ENCODE results near the gene RASL12. TPM values are rescaled to one million over a fixed set of nuclear protein-coding genes. Genes with fewer than 3 reads are reported as not detected.
"Not testable (repeated sequence)": the region's sequence is repeated elsewhere in the genome, so short reads cannot be mapped to it uniquely, and the experiment has no call there.

The RASL12 gene
- total and polyA plus RNA-seq, 7 donors = 1.8 to 102 (median 29.1) TPM

DNA sequence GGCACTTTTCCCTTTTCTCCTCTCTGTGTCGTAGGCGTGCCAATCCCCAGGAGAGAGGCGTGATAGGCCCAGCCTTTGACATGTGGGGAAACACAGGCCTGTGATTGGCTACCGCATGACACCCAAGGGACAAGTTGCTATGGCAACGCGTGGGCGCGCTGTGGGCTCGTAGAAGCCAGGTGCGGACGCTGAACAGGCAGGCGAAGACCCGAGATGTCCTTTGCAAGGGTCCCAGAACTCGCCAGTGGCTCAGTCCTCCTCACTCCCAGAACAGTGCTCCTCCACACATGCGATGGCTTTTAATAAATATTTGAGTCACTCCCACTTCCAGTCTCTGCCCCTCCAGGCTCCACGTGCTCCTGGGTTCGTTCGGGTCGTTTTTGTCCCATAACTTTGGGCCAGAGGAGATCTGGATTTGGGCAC is 18.4 kb downstream of the RASL12 start:
- 8 to 18% methylated on average over 19 of the region's 19 CpGs for WGBS, 2 donors
- Histone ChIP-seq H3K4me3 (peak overlapping the region in 3 of 4 donors; percentile 13 to 35 (median 27)), H3K27me3 (no peaks in the 10 kb centered on the region), H3K36me3 (peaks cover 0 to 16% (median 5%) of the 10 kb centered on the region in 4 donors), H3K4me1 (peaks cover 0 to 20% (median 18%) of the 10 kb centered on the region in 4 donors), H3K27ac (peak overlapping the region in 1 of 4 donors; percentile 54), H3K9me3 (no peaks in the 10 kb centered on the region)
- TF ChIP-seq POLR2A (IDR thresholded peaks at IDR 0.05) (no peak), POLR2AphosphoS5 (IDR thresholded peaks at IDR 0.05) (no peak), EP300 (IDR thresholded peaks at IDR 0.05) (no peak)
- TF ChIP-seq, protein P1, sequence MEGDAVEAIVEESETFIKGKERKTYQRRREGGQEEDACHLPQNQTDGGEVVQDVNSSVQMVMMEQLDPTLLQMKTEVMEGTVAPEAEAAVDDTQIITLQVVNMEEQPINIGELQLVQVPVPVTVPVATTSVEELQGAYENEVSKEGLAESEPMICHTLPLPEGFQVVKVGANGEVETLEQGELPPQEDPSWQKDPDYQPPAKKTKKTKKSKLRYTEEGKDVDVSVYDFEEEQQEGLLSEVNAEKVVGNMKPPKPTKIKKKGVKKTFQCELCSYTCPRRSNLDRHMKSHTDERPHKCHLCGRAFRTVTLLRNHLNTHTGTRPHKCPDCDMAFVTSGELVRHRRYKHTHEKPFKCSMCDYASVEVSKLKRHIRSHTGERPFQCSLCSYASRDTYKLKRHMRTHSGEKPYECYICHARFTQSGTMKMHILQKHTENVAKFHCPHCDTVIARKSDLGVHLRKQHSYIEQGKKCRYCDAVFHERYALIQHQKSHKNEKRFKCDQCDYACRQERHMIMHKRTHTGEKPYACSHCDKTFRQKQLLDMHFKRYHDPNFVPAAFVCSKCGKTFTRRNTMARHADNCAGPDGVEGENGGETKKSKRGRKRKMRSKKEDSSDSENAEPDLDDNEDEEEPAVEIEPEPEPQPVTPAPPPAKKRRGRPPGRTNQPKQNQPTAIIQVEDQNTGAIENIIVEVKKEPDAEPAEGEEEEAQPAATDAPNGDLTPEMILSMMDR (IDR thresholded peaks at IDR 0.05) = no peak
- peak; percentile 94 for DNase-seq
- intact Hi-C loops (cut with DNase I) = no loop called here

DNA sequence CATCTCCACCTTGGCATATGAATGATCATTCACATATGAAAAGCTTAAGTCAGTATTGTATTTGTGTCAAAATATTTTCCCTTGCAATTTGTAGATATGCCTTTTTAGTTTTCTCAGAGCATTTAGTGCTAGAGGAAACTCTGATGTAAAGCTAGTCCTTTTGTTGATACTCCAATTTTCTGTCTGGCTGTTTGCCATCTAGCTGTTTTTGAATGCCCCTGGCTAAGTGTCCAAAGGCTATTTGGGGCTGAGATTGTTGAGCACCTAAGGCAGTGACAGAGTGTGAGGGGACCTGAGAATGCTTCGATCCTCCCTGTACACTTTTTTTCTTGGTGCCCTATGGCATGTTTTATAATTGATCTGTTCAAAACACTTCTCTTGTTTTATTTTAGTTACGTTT is 19.6 kb downstream of the RASL12 start:
- peak overlapping the region in 1 of 4 donors; percentile 27 for H3K27ac ChIP-seq
- H3K9me3 ChIP-seq = no peaks in the 10 kb centered on the region
- whole genome bisulfite sequencing, 2 donors = 82% methylated on average over 2 of the region's 2 CpGs
- no peak for DNase-seq
- intact Hi-C loops (cut with DNase I) = no loop called here
- H3K36me3 ChIP-seq = peaks cover 0 to 5% (median 0%) of the 10 kb centered on the region in 4 donors
- TF ChIP-seq POLR2AphosphoS5 (IDR thresholded peaks at IDR 0.05) (no peak), EP300 (IDR thresholded peaks at IDR 0.05) (no peak)
- TF ChIP-seq, protein P1 (IDR thresholded peaks at IDR 0.05) = no peak
- no peak overlapping the region for H3K4me3 ChIP-seq
- peaks cover 0 to 23% (median 14%) of the 10 kb centered on the region in 4 donors for H3K4me1 ChIP-seq
- H3K27me3 ChIP-seq = no peaks in the 10 kb centered on the region

DNA sequence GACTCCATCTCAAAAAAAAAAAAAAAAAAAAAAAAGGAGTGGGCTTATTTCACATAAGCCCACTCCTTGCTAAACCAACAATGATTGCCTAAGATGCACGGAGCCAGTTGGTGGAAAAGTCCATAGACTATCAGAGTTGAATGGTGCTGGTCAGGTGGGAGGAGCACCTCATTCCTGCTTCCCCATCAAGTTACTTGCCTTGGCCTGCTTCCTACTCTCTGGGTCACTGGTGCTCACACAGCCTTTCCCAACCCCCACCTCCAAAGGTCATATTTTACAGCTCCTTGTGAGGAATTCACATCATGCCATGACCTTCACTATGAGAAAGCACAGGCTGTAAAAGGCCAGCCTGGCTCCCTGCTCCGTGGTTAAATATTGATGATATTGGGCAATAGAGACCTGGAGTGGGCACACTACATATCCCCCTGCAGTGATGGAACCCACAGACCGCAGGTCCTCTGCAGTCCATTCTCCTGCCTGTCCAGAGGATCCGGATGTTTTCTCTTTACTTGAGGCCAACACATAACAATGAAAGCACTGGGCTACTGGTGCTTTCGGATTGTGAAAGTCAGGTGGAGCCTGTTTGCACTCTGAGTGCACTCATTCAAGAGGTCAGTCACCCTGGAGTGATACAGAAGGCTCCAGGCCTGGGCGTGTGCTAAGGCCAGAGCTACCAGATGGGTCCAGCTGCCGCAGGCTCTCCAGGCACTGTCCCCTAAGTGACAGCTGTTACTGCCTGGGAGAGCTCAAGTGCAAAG is 22.9 kb downstream of the RASL12 start, which contains the start of gene SLC51B:
Gene SLC51B (plus strand): TSS at position 664 of the 758 bp plus-strand sequence. CDS start 4,618 bp downstream, outside the sequence.
- WGBS, 2 donors = 10 to 64% methylated on average over 7 of the region's 7 CpGs
- peak; percentile 90 for DNase-seq
- TF ChIP-seq EP300 (IDR thresholded peaks at IDR 0.05) (no peak), POLR2AphosphoS5 (IDR thresholded peaks at IDR 0.05) (peak; percentile 23 to 80 (median 70)), POLR2A (IDR thresholded peaks at IDR 0.05) (no peak)
- TF ChIP-seq, protein P1 (IDR thresholded peaks at IDR 0.05) = no peak
- peak within 1 kb of the TSS; percentile 4 to 23 (median 16) for H3K27ac ChIP-seq
- peaks cover 0 to 25% (median 13%) of the 10 kb centered on the region in 4 donors for H3K4me1 ChIP-seq
- no peak within 1 kb of the TSS for H3K4me3 ChIP-seq
- intact Hi-C loops (cut with DNase I) = no loop called here
- no peaks in the 10 kb centered on the region for H3K27me3 ChIP-seq
- no peaks in the 10 kb centered on the region for H3K36me3 ChIP-seq
- H3K9me3 ChIP-seq = no peaks in the 10 kb centered on the region

DNA sequence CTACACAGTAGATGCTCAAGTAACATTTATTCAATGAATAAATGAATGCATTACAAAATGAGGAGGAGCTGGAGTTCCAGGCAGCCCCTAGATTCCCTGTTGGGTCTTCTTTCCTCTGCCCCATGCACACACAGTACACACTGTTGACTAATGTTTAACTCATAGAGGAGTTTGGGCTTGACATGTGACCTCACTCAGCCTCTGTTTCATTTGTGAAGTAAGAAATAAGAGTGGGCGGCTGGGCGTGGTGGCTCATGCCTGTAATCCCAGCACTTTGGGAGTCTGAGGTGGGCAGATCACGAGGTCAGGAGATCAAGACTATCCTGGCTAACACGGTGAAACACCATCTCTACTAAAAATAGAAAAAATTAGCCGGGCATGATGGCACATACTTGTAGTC is 23.6 kb downstream of the RASL12 start:
- WGBS, 2 donors = 20 to 70% methylated on average over 5 of the region's 5 CpGs
- H3K27ac ChIP-seq = peak overlapping the region in 1 of 4 donors; percentile 23

DNA sequence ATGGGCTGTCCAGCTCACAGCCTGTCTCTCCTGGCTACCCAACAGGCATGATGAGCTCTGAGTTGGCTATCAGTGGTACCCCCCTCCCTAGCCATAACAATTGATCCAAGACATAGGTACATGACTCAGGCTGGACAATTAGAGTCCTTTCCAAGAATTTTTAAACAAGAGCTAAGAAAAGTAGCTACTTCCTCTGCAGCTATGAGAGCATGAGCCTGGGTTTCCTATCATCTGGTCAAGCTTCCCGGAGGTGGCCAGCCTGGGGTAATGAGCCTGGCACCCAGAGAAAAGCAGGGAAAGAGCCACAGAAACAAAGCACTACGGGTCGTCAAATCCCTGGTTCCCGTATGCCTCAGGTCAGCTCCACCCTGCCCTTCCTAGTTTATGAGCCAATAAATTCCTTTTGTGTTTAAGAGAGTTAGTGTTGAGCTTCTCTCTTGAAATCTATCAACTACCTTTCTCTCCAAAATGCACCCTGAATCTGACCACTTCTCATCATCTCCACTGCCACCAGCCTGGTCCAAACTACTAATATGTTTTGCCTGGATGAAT is 24.9 kb downstream of the RASL12 start:
- peak overlapping the region in 1 of 4 donors; percentile 39 for H3K27ac ChIP-seq
- 9 to 64% methylated on average over 4 of the region's 4 CpGs for WGBS, 2 donors
- intact Hi-C loops (cut with DNase I) = no loop called here

More for the DNA sequence above, 23.6 kb downstream of the RASL12 start:
- DNase-seq; H3K36me3 ChIP-seq; H3K9me3 ChIP-seq; H3K4me3 ChIP-seq; intact Hi-C loops (cut with DNase I); H3K27me3 ChIP-seq: not testable (repeated sequence)
- peaks cover 0 to 20% (median 8%) of the 10 kb centered on the region in 4 donors for H3K4me1 ChIP-seq

More for the DNA sequence above, 24.9 kb downstream of the RASL12 start:
- no peak for DNase-seq
- H3K4me1 ChIP-seq = peaks cover 0 to 20% (median 8%) of the 10 kb centered on the region in 4 donors
- H3K9me3 ChIP-seq = no peaks in the 10 kb centered on the region
- H3K36me3 ChIP-seq = no peaks in the 10 kb centered on the region
- no peaks in the 10 kb centered on the region for H3K27me3 ChIP-seq
- TF ChIP-seq EP300 (IDR thresholded peaks at IDR 0.05) (no peak), POLR2A (IDR thresholded peaks at IDR 0.05) (no peak)
- no peak overlapping the region for H3K4me3 ChIP-seq

All from sigmoid colon (tissue), 7 donors.